ENCODE measurements around the gene SNF8. TPM values are rescaled to one million over a fixed set of nuclear protein-coding genes. Genes with fewer than 3 reads are reported as not detected.
"Not testable (repeated sequence)": the region's sequence is repeated elsewhere in the genome, so short reads cannot be mapped to it uniquely, and the experiment has no call there.

The SNF8 gene
- polyA plus RNA-seq, 1 experiment, result 116 TPM

- CTCF ChIA-PET, result interaction anchor here (0.5 to 1.8 kb wide), 5 partner anchors 72 to 265 kb away, joined by 4 to 8 read pairs (median 4); no protein-coding TSS in a partner anchor
- H3K9me3 ChIP-seq (ENCODE audit: control insufficient read depth, insufficient read depth, low read length), result no peaks in the 10 kb centered on the region
- POLR2A ChIA-PET, result interaction anchor here (0.5 to 3.4 kb wide), 8 partner anchors 11 to 375 kb away, joined by 3 to 18 read pairs (median 6); partner anchors contain the start of genes ATP5MC1 and SNF8
- H3K4me3 ChIP-seq (ENCODE audit: low read depth, low read length), result no peak overlapping the region
- no peaks in the 10 kb centered on the region for H3K27me3 ChIP-seq (ENCODE audit: control insufficient read depth, insufficient read depth, low read length)
- no peak for DNase-seq (ENCODE audit: low read depth, low spot score)
- no peak for TF ChIP-seq CTCF (IDR thresholded peaks at IDR 0.05; ENCODE audit: low read depth, low read length)
- H3K27ac ChIP-seq (ENCODE audit: low read depth, low read length), result peak overlapping the region; percentile 47
These were observed 16.3 kb upstream of the SNF8 start for GRCh38 chr17:48960834-48961515.

GRCh38 chr17:48954300-48954755 lies 9.7 kb upstream of the SNF8 start:
- peak; percentile 67 for TF ChIP-seq CTCF (IDR thresholded peaks at IDR 0.05; ENCODE audit: low read depth, low read length)
- no peak overlapping the region for H3K27ac ChIP-seq (ENCODE audit: low read depth, low read length)
- ChIA-PET CTCF (interaction anchor here (0.6 to 3.6 kb wide), 5 partner anchors 19 to 86 kb away, joined by 3 to 26 read pairs (median 4); no protein-coding TSS in a partner anchor), POLR2A (interaction anchor here (1.0 kb wide), 1 partner anchor 27 kb away, joined by 4 read pairs; no protein-coding TSS in a partner anchor)
- H3K9me3 ChIP-seq (ENCODE audit: control insufficient read depth, insufficient read depth, low read length), result no peaks in the 10 kb centered on the region
- no peak for DNase-seq (ENCODE audit: low read depth, low spot score)
- no peaks in the 10 kb centered on the region for H3K27me3 ChIP-seq (ENCODE audit: control insufficient read depth, insufficient read depth, low read length)
- H3K4me3 ChIP-seq (ENCODE audit: low read depth, low read length), result no peak overlapping the region

- Histone ChIP-seq H3K4me3 (ENCODE audit: low read depth, low read length) (no peak overlapping the region), H3K27me3 (ENCODE audit: control insufficient read depth, insufficient read depth, low read length) (no peaks in the 10 kb centered on the region), H3K27ac (ENCODE audit: low read depth, low read length) (no peak overlapping the region), H3K9me3 (ENCODE audit: control insufficient read depth, insufficient read depth, low read length) (no peaks in the 10 kb centered on the region)
- no peak for DNase-seq (ENCODE audit: low read depth, low spot score)
- no peak for TF ChIP-seq CTCF (IDR thresholded peaks at IDR 0.05; ENCODE audit: low read depth, low read length)
- POLR2A ChIA-PET, result interaction anchor here (0.6 kb wide), 1 partner anchor 31 kb away, joined by 4 read pairs; no protein-coding TSS in a partner anchor
- CTCF ChIA-PET, result interaction anchor here (1.2 to 3.6 kb wide), 4 partner anchors 42 to 79 kb away, joined by 3 to 26 read pairs (median 3); no protein-coding TSS in a partner anchor
These were observed 8.3 kb upstream of the SNF8 start for GRCh38 chr17:48952904-48953303.

- Histone ChIP-seq H3K9me3 (ENCODE audit: control insufficient read depth, insufficient read depth, low read length) (no peaks in the 10 kb centered on the region), H3K27ac (ENCODE audit: low read depth, low read length) (no peak overlapping the region), H3K27me3 (ENCODE audit: control insufficient read depth, insufficient read depth, low read length) (no peaks in the 10 kb centered on the region), H3K4me3 (ENCODE audit: low read depth, low read length) (no peak overlapping the region)
- ChIA-PET POLR2A (interaction anchor here (0.6 kb wide), 1 partner anchor 43 kb away, joined by 7 read pairs; no protein-coding TSS in a partner anchor), CTCF (no interaction called here)
- no peak for TF ChIP-seq CTCF (IDR thresholded peaks at IDR 0.05; ENCODE audit: low read depth, low read length)
- DNase-seq (ENCODE audit: low read depth, low spot score), result no peak
These were observed 6.9 kb upstream of the SNF8 start for GRCh38 chr17:48951572-48951971.

GRCh38 chr17:48945261-48945651 lies 614 bp upstream of the SNF8 start:
- CTCF ChIA-PET, result interaction anchor here (1.1 kb wide), 1 partner anchor 86 kb away, joined by 3 read pairs; no protein-coding TSS in a partner anchor

More at GRCh38 chr17:48945261-48945651, 614 bp upstream of the SNF8 start:
- not testable (repeated sequence) for DNase-seq (ENCODE audit: low read depth, low spot score); H3K9me3 ChIP-seq (ENCODE audit: control insufficient read depth, insufficient read depth, low read length); H3K27me3 ChIP-seq (ENCODE audit: control insufficient read depth, insufficient read depth, low read length)
- Histone ChIP-seq H3K27ac (ENCODE audit: low read depth, low read length) (peak overlapping the region; percentile 91), H3K4me3 (ENCODE audit: low read depth, low read length) (peak overlapping the region; percentile 95)
- POLR2A ChIA-PET, result interaction anchor here (0.6 to 1.9 kb wide), 12 partner anchors 15 to 202 kb away, joined by 3 to 25 read pairs (median 4); partner anchors contain the start of genes ATP5MC1, GIP and IGF2BP1
